HEK293T (cell line): ENCODE measurements around the gene SIK2.

ENCODE experiments used
- SP1 ChIP-seq: fragments of 450-650 bp; IDR thresholded peaks from 2 replicates; pipeline ENCODE4 v1.6.1; 2017
- TARDBP ChIP-seq: fragments of 450-650 bp; IDR thresholded peaks from 2 replicates; pipeline ENCODE4 v1.6.1; 2016

DNA sequence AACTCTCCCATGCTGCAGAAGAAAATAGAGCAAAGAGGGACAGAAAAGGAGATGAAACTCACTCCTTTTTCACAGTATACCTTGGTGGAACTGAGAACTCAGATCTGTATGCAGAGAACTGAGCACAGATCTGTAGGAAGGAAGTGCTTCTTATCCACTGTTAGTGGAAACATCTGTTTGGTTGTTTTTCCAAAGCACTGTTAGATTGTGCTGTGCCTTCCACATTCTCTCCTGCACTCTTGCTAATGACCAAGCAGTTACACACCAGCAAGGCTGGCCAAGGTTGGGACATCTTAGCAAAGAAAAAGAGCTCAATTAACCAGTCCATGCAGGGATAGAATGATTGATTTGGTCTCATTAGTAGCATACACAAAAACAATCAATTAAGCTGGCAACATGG lies 20.1 kb upstream of the SIK2 start:
- TF ChIP-seq SP1 (no peak), TARDBP (no peak)
